Measurements from ENCODE around the gene HTR4. TPM values are rescaled to one million over a fixed set of nuclear protein-coding genes. Genes with fewer than 3 reads are reported as not detected.

HTR4 gene
- polyA plus RNA-seq, 1 of the 3 experiments (the other 2 are of a cell fraction), result not detected

- DNase-seq, result no peak
- ChIA-PET CTCF (interaction anchor here (0.7 to 2.5 kb wide), 21 partner anchors 9 to 454 kb away, joined by 3 to 35 read pairs (median 4); partner anchors contain the start of gene ABLIM3), POLR2A (no interaction called here)
- no peaks in the 10 kb centered on the region for H4K20me1 ChIP-seq (ENCODE audit: insufficient read depth)
- H2AFZ ChIP-seq (ENCODE audit: low read depth), result no peak overlapping the region
- no peak overlapping the region for H3K9ac ChIP-seq
- H3K36me3 ChIP-seq (replicated peaks in 1 of 2; ENCODE audit: control insufficient read depth in 1 of 2, insufficient read depth in 2 of 2, low read length in 1 of 2), result no peaks in the 10 kb centered on the region
- H3K27me3 ChIP-seq (ENCODE audit: insufficient read depth), result no peaks in the 10 kb centered on the region; the same call in 1 of the 2 replicates
- H3F3A ChIP-seq (replicated peaks; ENCODE audit: insufficient read depth), result no peaks in the 10 kb centered on the region
- peak overlapping the region in 1 of 2 experiments; percentile 33; a peak in 1 of 4 replicates for H3K27ac ChIP-seq (ENCODE audit: low read depth in 2 of 2, low read length in 1 of 2)
- no peaks in the 10 kb centered on the region for H3K79me2 ChIP-seq (ENCODE audit: insufficient read depth)
- no peak overlapping the region; a peak in 1 of 4 replicates for H3K4me3 ChIP-seq (ENCODE audit: low read depth in 2 of 2, low read length in 1 of 2)
- WGBS (ENCODE audit: low lambda C conversion rate), result 29% methylated on average over 3 of the region's 3 CpGs
- H3K9me3 ChIP-seq, result no peaks in the 10 kb centered on the region; the same call in 1 of the 2 replicates
- no peak overlapping the region for H3K4me2 ChIP-seq
- peaks cover 0 to 4% of the 10 kb centered on the region in 2 experiments; a peak in 2 of 4 replicates for H3K4me1 ChIP-seq (ENCODE audit: control insufficient read depth in 1 of 2, insufficient read depth in 2 of 2, low read depth in 1 of 2, low read length in 1 of 2)
- no peaks in the 10 kb centered on the region for H3K9me2 ChIP-seq
- no peak for TF ChIP-seq MAX (IDR thresholded peaks at IDR 0.05; ENCODE audit: low read depth)
- TF ChIP-seq MXI1 (IDR thresholded peaks at IDR 0.05; ENCODE audit: low read depth, low read length), result no peak
- no peak for TF ChIP-seq RFX5 (IDR thresholded peaks at IDR 0.05; ENCODE audit: low read length)
- no peak for TF ChIP-seq FOXJ3 (CRISPR knock-in tag; IDR thresholded peaks at IDR 0.05)
- TF ChIP-seq FOSL2 (IDR thresholded peaks at IDR 0.05; ENCODE audit: borderline replicate concordance, low read depth), result no peak
- TF ChIP-seq GATA2 (CRISPR knock-in tag; IDR thresholded peaks at IDR 0.05), result no peak
- TF ChIP-seq GABPA (IDR thresholded peaks at IDR 0.05; ENCODE audit: low read depth), result no peak
- no peak for TF ChIP-seq EZH2phosphoT487 (IDR thresholded peaks at IDR 0.05; ENCODE audit: borderline replicate concordance, low read depth)
- no peak for TF ChIP-seq MEF2A (IDR thresholded peaks at IDR 0.05; ENCODE audit: borderline replicate concordance, low read depth)
- no peak for TF ChIP-seq FOXM1 (IDR thresholded peaks at IDR 0.05; ENCODE audit: low read depth)
- TF ChIP-seq USF2 (IDR thresholded peaks at IDR 0.05; ENCODE audit: borderline replicate concordance, low read depth, low read length), result no peak
- no peak for TF ChIP-seq TAF1 (IDR thresholded peaks at IDR 0.05; ENCODE audit: borderline replicate concordance, low read depth, low read length)
- no peak for TF ChIP-seq POLR2AphosphoS5 (IDR thresholded peaks at IDR 0.05; ENCODE audit: low read depth, low read length)
- no peak for TF ChIP-seq PBX3 (IDR thresholded peaks at IDR 0.05)
- no peak for TF ChIP-seq SIN3A (IDR thresholded peaks at IDR 0.05; ENCODE audit: borderline replicate concordance, low read depth, low read length)
- TF ChIP-seq TCF12 (IDR thresholded peaks at IDR 0.05), result no peak
- no peak for TF ChIP-seq REST (IDR thresholded peaks at IDR 0.05; ENCODE audit: low read depth, low read length)
- TF ChIP-seq SMC3 (IDR thresholded peaks at IDR 0.05; ENCODE audit: low read depth, low read length), result peak; percentile 51; the same call in 1 of the 2 replicates
- no peak for TF ChIP-seq CHD2 (IDR thresholded peaks at IDR 0.05; ENCODE audit: low read length, partially characterized antibody)
- no peak for TF ChIP-seq NRF1 (IDR thresholded peaks at IDR 0.05; ENCODE audit: low read depth, low read length)
- no peak for TF ChIP-seq IRF3 (IDR thresholded peaks at IDR 0.05; ENCODE audit: low read depth, low read length)
- TF ChIP-seq RXRA (IDR thresholded peaks at IDR 0.05; ENCODE audit: borderline replicate concordance, low read depth), result no peak
- TF ChIP-seq YY1 (IDR thresholded peaks at IDR 0.05; ENCODE audit: low read depth), result no peak
- peak; percentile 53 for TF ChIP-seq CTCF (IDR thresholded peaks at IDR 0.05)
- TF ChIP-seq RAD21 (IDR thresholded peaks at IDR 0.05; ENCODE audit: low read length), result peak; percentile 77
Measured at GRCh38 chr5:148687427-148687826, 33.1 kb upstream of the HTR4 start.

Data from SK-N-SH (cell line).